GM12892 (cell line): ENCODE measurements around the gene ADRM1.

Experiments used
- POLR2A ChIP-seq: IDR thresholded peaks from 2 replicates; pipeline ENCODE4 v1.6.1; 2011; ENCODE audit warnings: low read depth, low read length, control low read depth
- POLR2AphosphoS5 ChIP-seq: IDR thresholded peaks from 2 replicates; pipeline ENCODE4 v1.6.1; 2011; ENCODE audit warnings: low read depth, low read length, control low read depth
- TAF1 ChIP-seq: IDR thresholded peaks from 2 replicates; pipeline ENCODE4 v1.6.1; 2011; ENCODE audit warnings: low read depth, mild to moderate bottlenecking, control low read depth, low read length, borderline replicate concordance

DNA sequence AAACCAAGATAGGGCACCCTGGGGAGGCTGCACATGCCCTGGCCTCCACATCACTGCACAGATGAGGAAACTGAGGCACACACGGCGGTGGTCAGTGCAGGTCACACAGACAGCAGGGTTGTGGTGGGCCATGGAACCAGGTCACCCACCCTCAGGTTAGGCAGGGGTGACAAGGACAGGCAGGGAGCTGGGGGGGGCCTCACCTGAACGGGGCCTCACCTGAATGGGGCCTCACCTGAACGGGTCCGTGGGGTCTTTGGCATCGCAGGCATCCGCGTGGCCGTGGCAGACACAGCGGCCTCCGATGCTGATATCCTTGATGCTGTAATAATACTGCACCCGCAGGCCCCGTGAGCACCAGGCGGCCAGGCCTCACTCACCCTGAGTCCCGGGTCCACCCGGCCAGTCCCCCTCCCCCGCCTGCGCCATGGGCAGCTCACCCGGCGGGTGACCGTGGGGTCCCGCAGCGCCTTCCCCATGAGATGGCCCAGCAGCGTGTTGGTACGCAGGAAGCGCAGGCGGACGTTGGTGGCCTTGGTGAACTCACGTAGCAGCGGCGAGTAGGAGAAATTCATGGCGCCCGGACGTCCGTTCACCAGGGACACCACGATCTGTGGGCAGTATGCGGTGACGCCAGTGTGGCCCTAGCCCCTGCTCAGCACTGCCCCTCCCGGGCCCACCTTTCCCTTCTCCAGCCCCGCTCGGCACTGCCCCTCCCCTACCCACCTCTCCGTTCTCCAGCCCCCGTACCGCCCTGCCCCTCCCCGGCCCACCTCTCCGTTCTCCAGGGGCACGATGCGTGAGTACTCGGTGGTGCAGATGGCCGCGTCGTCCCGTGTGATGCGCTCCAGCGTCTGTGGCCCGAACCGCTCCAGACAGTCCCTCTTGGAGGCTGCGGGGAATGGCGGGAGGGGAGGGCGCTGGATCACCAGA, 48.9 kb downstream of the ADRM1 start:
- TF ChIP-seq TAF1, result no peak
- TF ChIP-seq POLR2A, result no peak
- TF ChIP-seq POLR2AphosphoS5, result no peak
